HepG2 (cell line): Measurements from ENCODE around the gene NR2C1. TPM values are rescaled to one million over a fixed set of nuclear protein-coding genes. Genes with fewer than 3 reads are reported as not detected.
A peak's percentile ranks its signal among the peaks of the same experiment; 100 is the strongest.

Source experiments
- ATAC-seq: fragments of 200-7000 bp; cut with Tn5 transposase; 3 replicates; pipeline ENCODE4 v1.9.1; 2020; ENCODE audit warnings: mild to moderate bottlenecking, moderate library complexity
- BruUV-seq: library from RNA; stranded (reverse); fragments of 400-500 nt; replicated peaks from 2 replicates; lab custom pipeline; 2021; lab: Mats Ljungman, UMichigan
- CTCF ChIA-PET: fragments of 300-600 bp; formaldehyde crosslinking; extraction: SDS; loops from one replicate; lab custom pipeline; 2021; ENCODE audit warnings: low total read pairs, inconsistent platforms, low intra/inter-chr PET ratio; lab: Yijun Ruan, JAX
- POLR2A ChIA-PET: fragments of 350-600 bp; sonication (Branson Sonifier 250); formaldehyde crosslinking; loops from one replicate; lab custom pipeline; 2020; ENCODE audit warnings: antibody characterized with exemption, inconsistent platforms; lab: Yijun Ruan, JAX
- DNase-seq: peaks from one replicate; pipeline ENCODE4 v3.0.0-alpha.2; 2015; ENCODE audit warnings: low spot score
- FAIRE-seq: peaks from 3 replicates; lab custom pipeline; 2011; peaks lifted over from hg19 to GRCh38; lab: Jason Lieb, UNC
- H2AFZ ChIP-seq: one replicate; pipeline ENCODE4 v1.6.1; 2011; ENCODE audit warnings: low read length, inconsistent platforms
- H3K27ac ChIP-seq: fragments of 300-600 bp; 3 replicates; pipeline ENCODE4 v1.8.0; 2011; ENCODE audit warnings: mixed run types, mild to moderate bottlenecking, mixed read lengths, low read length, inconsistent platforms; ENCODE audit not compliant: insufficient read depth; ENCODE audit errors: extremely low read length
- H3K27me3 ChIP-seq, 2 experiments: fragments of 200-600 bp in 1 of 2; 2 replicates in 1 of 2; 3 replicates in 1 of 2; pipeline versions ENCODE4 v1.6.0 to v1.8.0; 2011; ENCODE audit warnings: low read length in 2 of 2, mild to moderate bottlenecking in 2 of 2, moderate library complexity in 2 of 2, inconsistent platforms in 1 of 2; ENCODE audit not compliant: insufficient read depth in 2 of 2, control insufficient read depth in 1 of 2
- H3K36me3 ChIP-seq, 2 experiments: fragments of 200-600 bp in 1 of 2; replicated peaks in 1 of 2; 2 replicates in 1 of 2; 3 replicates in 1 of 2; pipeline versions ENCODE4 v1.5.1 to v1.8.0; 2011; ENCODE audit warnings: low read length in 2 of 2, inconsistent platforms in 1 of 2; ENCODE audit not compliant: insufficient read depth in 2 of 2, control insufficient read depth in 1 of 2
- H3K4me1 ChIP-seq: 2 replicates; pipeline ENCODE4 v1.5.1; 2012; ENCODE audit warnings: low read length, inconsistent platforms; ENCODE audit not compliant: insufficient read depth
- H3K4me2 ChIP-seq: 2 replicates; pipeline ENCODE4 v1.6.0; 2011; ENCODE audit warnings: low read depth, low read length, inconsistent platforms
- H3K4me3 ChIP-seq, 3 experiments: fragments of 200-600 bp in 1 of 3; sonication (generic), shearing (Covaris generic) in 1 of 3; replicated peaks in 1 of 3; 2 replicates each; pipeline ENCODE4 v1.5.1; 2011 to 2016; ENCODE audit warnings: low read length in 3 of 3, inconsistent platforms in 2 of 3, low read depth in 2 of 3, mild to moderate bottlenecking in 2 of 3, control low read depth in 1 of 3, mixed read lengths in 1 of 3; ENCODE audit not compliant: insufficient read depth in 1 of 3
- H3K79me2 ChIP-seq: one replicate; pipeline ENCODE4 v1.6.1; 2011; ENCODE audit warnings: low read length, inconsistent platforms; ENCODE audit not compliant: insufficient read depth
- H3K9ac ChIP-seq: 2 replicates; pipeline ENCODE4 v1.6.0; 2011; ENCODE audit warnings: mild to moderate bottlenecking, low read depth, low read length, inconsistent platforms; ENCODE audit not compliant: insufficient read depth
- H3K9me3 ChIP-seq: 2 replicates; pipeline ENCODE4 v1.5.1; 2012; ENCODE audit warnings: mild to moderate bottlenecking, low read length
- H4K20me1 ChIP-seq: 2 replicates; pipeline ENCODE4 v1.6.0; 2011; ENCODE audit warnings: inconsistent platforms, mild to moderate bottlenecking, low read length, moderate library complexity; ENCODE audit not compliant: insufficient read depth
- ATF1 ChIP-seq: IDR thresholded peaks from 2 replicates; pipeline ENCODE4 v1.6.1; 2016; ENCODE audit warnings: mild to moderate bottlenecking, control low read depth
- CEBPB ChIP-seq: IDR thresholded peaks from 2 replicates; pipeline ENCODE4 v1.6.1; 2011; ENCODE audit warnings: low read depth, low read length, improper control_type of control experiment, borderline replicate concordance
- CEBPG ChIP-seq: IDR thresholded peaks from 2 replicates; pipeline ENCODE4 v1.6.1; 2016
- HDAC1 ChIP-seq: sonication (generic); formaldehyde crosslinking; IDR thresholded peaks from 2 replicates; pipeline ENCODE4 v1.5.1; 2020; ENCODE audit warnings: mild to moderate bottlenecking, missing genetic modification reagents
- HMG20B ChIP-seq: conservative IDR thresholded peaks from 2 replicates; pipeline ENCODE4 v1.6.1; 2016; ENCODE audit warnings: missing genetic modification reagents, missing compliant biosample characterization
- HNF1A ChIP-seq, 2 experiments: sonication (generic) in 1 of 2; formaldehyde crosslinking in 1 of 2; IDR thresholded peaks; 2 replicates each; pipeline versions ENCODE4 v1.4.0 to v1.6.1; 2016 to 2020; ENCODE audit warnings: borderline replicate concordance in 1 of 2, low read depth in 1 of 2, mild to moderate bottlenecking in 1 of 2, missing genetic modification reagents in 1 of 2
- IRX3 ChIP-seq: sonication (generic); formaldehyde crosslinking; IDR thresholded peaks from 2 replicates; pipeline ENCODE4 v1.8.1; 2023; ENCODE audit warnings: mild to moderate bottlenecking, low read depth, missing genetic modification reagents, borderline replicate concordance
- JUN ChIP-seq: sonication (generic); formaldehyde crosslinking; IDR thresholded peaks from 2 replicates; pipeline ENCODE4 v1.4.0; 2020; ENCODE audit warnings: mild to moderate bottlenecking, missing genetic modification reagents
- PCBP2 ChIP-seq: fragments of 200-400 bp; formaldehyde crosslinking; optimal IDR thresholded peaks from 2 replicates; pipeline ENCODE3; 2018; ENCODE audit warnings: low read length, low read depth; ENCODE audit not compliant: poor library complexity, severe bottlenecking
- SNAPC5 ChIP-seq: sonication (generic); formaldehyde crosslinking; IDR thresholded peaks from 2 replicates; pipeline ENCODE4 v1.8.1; 2023; ENCODE audit warnings: mild to moderate bottlenecking, missing genetic modification reagents, borderline replicate concordance
- ZNF17 ChIP-seq: sonication (generic); formaldehyde crosslinking; IDR thresholded peaks from 2 replicates; pipeline ENCODE4 v1.5.0; 2020; ENCODE audit warnings: mild to moderate bottlenecking, missing genetic modification reagents
- WGBS: methylation state at CpG from one replicate; pipeline ENCODE4 v1.1.6; 2017; ENCODE audit warnings: low lambda C conversion rate; 5-methylcytosine and 5-hydroxymethylcytosine counted together
- in situ Hi-C: cut with HindIII; loops from 2 replicates; pipeline ENCODE4 v1.10.0; 2017; ENCODE audit warnings: low pct_unique_long_range_greater_than_20kb; ENCODE audit not compliant: extremely low pct_ligation_motif_present
- intact Hi-C: fragments of 100-400 bp; cut with micrococcal nuclease; formaldehyde crosslinking; loops from one replicate; pipeline ENCODE4 v1.10.0; 2022; ENCODE audit not compliant: unreplicated experiment
- polyA plus RNA-seq, 8 experiments: library from polyadenylated mRNA; depleted of rRNA in 3 of 8; stranded (reverse) in 7 of 8; unstranded in 1 of 8; fragments of >200 nt; fragmentation: Illumina TruSeq in 4 of 8; extraction: Trizol in 4 of 8; gene quantifications; 2 replicates each; pipeline versions ENCODE4 v1.2.1 to v1.2.3, GENCODE V29; 2011 to 2016; ENCODE audit warnings: low read depth in 4 of 8, missing spikeins in 1 of 8, mixed read lengths in 1 of 8; ENCODE audit not compliant: insufficient read depth in 1 of 8
- total RNA-seq, 5 experiments: library from RNA; depleted of rRNA; stranded (reverse); fragments of >200 nt; fragmentation: Illumina TruSeq; extraction: Trizol; gene quantifications; 2 replicates each; pipeline ENCODE4 v1.2.3, GENCODE V29; 2016; ENCODE audit warnings: low read depth in 1 of 5

Gene NR2C1
- total and polyA plus RNA-seq, 2 of the 13 experiments (the other 11 are each of a cell fraction or from before 2014, with no cell fraction given): 38.0 to 70.8 TPM

GRCh38 chr12:95004610-95005009, 68.8 kb downstream of the NR2C1 start:
- ATAC-seq (no peak), DNase-seq (no peak), FAIRE-seq (no peak)
- Histone ChIP-seq H4K20me1 (no peaks in the 10 kb centered on the region), H3K27me3 (no peaks in the 10 kb centered on the region; a peak in 1 of 5 replicates), H3K4me3 (no peak overlapping the region), H3K9ac (no peak overlapping the region), H2AFZ (no peak overlapping the region), H3K9me3 (peaks cover 9% of the 10 kb centered on the region), H3K4me2 (0 out of 2 replicates have a peak overlapping the region, but pooled peaks have one; percentile 79), H3K36me3 (peaks cover 2 to 3% of the 10 kb centered on the region in 2 experiments; a peak in 1 of 5 replicates), H3K4me1 (peaks cover 34% of the 10 kb centered on the region), H3K79me2 (peaks cover 26% of the 10 kb centered on the region), H3K27ac (no peak overlapping the region)
- BruUV-seq: no TSS peak
- in situ Hi-C loops (no loop called here), intact Hi-C loops (no loop called here)
- POLR2A ChIA-PET: no interaction called here
- TF ChIP-seq IRX3 (CRISPR knock-in tag) (no peak), CEBPB (peak; percentile 89), CEBPG (CRISPR knock-in tag) (peak; percentile 57)
- CTCF ChIA-PET: no interaction called here
- WGBS: 91% methylated on average over 2 of the region's 2 CpGs

- DNase-seq (no peak), FAIRE-seq (no peak), ATAC-seq (peak; percentile 7; the same call in 2 of the 3 replicates)
- in situ Hi-C loops (no loop called here), intact Hi-C loops (no loop called here)
- CTCF ChIA-PET: no interaction called here
- POLR2A ChIA-PET: interaction anchor here (0.7 to 1.4 kb wide), 11 partner anchors 10 to 470 kb away, joined by 3 to 11 read pairs (median 5); partner anchors contain the start of genes METAP2 and NR2C1
- Histone ChIP-seq H3K79me2 (peaks cover 32% of the 10 kb centered on the region), H3K27me3 (no peaks in the 10 kb centered on the region; a peak in 1 of 5 replicates), H3K27ac (peak overlapping the region; percentile 77), H3K4me1 (peaks cover 41% of the 10 kb centered on the region), H3K4me3 (peak overlapping the region in 2 of 3 experiments; percentile 11 to 89; a peak in 3 of 6 replicates), H3K4me2 (peak overlapping the region; percentile 79), H3K36me3 (peaks cover 2 to 3% of the 10 kb centered on the region in 2 experiments; a peak in 1 of 5 replicates), H3K9me3 (peaks cover 9% of the 10 kb centered on the region), H3K9ac (peak overlapping the region; percentile 83; the same call in 1 of the 2 replicates), H4K20me1 (no peaks in the 10 kb centered on the region), H2AFZ (peak overlapping the region; percentile 90)
- BruUV-seq: TSS peak; percentile 83
- 69% methylated on average over 15 of the region's 15 CpGs for WGBS
- TF ChIP-seq HDAC1 (CRISPR knock-in tag): no peak
- TF ChIP-seq JUN (CRISPR knock-in tag): no peak
- TF ChIP-seq ATF1 (CRISPR knock-in tag): no peak
- TF ChIP-seq ZNF17: no peak
- TF ChIP-seq HNF1A (IDR thresholded peaks at IDR 0.05; ENCODE audit: low read depth): no peak
- TF ChIP-seq HNF1A (CRISPR knock-in tag; IDR thresholded peaks at IDR 0.05; ENCODE audit: borderline replicate concordance): no peak
- TF ChIP-seq SNAPC5 (CRISPR knock-in tag): no peak
- TF ChIP-seq PCBP2: no peak
- no peak for TF ChIP-seq HMG20B (CRISPR knock-in tag)
These were observed 69.5 kb downstream of the NR2C1 start for GRCh38 chr12:95003921-95004272.
